Breast epithelium (tissue), 4 donors: ENCODE data around the gene HIPK1. TPM values are rescaled to one million over a fixed set of nuclear protein-coding genes. Genes with fewer than 3 reads are reported as not detected.

Source experiments
- DNase-seq, 2 donors: peaks; one replicate each; pipeline ENCODE4 v3.0.0-alpha.2; 2019; ENCODE audit warnings: low spot score in 2 of 2
- H3K27ac ChIP-seq, 2 donors: fragments of 200-600 bp; sonication (generic) in 1 of 2; one replicate each; pipeline ENCODE4 v1.5.1; 2016 to 2019; ENCODE audit warnings: mild to moderate bottlenecking in 1 of 2
- H3K27me3 ChIP-seq, 2 donors: fragments of 200-600 bp; sonication (generic) in 1 of 2; one replicate each; pipeline versions ENCODE4 v1.5.1 to v1.6.0; 2017 to 2019; ENCODE audit warnings: control low read depth in 1 of 2, mild to moderate bottlenecking in 1 of 2
- H3K36me3 ChIP-seq: fragments of 200-600 bp; one replicate; pipeline ENCODE4 v1.5.1; 2019
- H3K4me1 ChIP-seq, 2 donors: fragments of 200-600 bp; sonication (generic); one replicate each; pipeline ENCODE4 v1.5.1; 2016 to 2019; ENCODE audit warnings: control low read depth in 1 of 2
- H3K4me3 ChIP-seq, 3 donors: fragments of 200-600 bp; sonication (generic); 1 replicate in 2 of 3; 2 replicates in 1 of 3; pipeline ENCODE4 v1.5.1; 2016 to 2019; ENCODE audit warnings: mild to moderate bottlenecking in 3 of 3, moderate library complexity in 2 of 3
- H3K9me3 ChIP-seq, 2 donors: fragments of 200-600 bp; sonication (generic) in 1 of 2; one replicate each; pipeline ENCODE4 v1.5.1; 2016 to 2019; ENCODE audit warnings: control low read depth in 1 of 2
- CTCF ChIP-seq, 3 donors: fragments of 450-650 bp; IDR thresholded peaks; one replicate each; pipeline ENCODE4 v1.5.1; 2016 to 2017; ENCODE audit warnings: antibody characterized with exemption in 3 of 3, mild to moderate bottlenecking in 3 of 3, moderate library complexity in 3 of 3
- POLR2A ChIP-seq: fragments of 450-650 bp; IDR thresholded peaks from one replicate; pipeline ENCODE4 v1.6.1; 2016; ENCODE audit warnings: antibody characterized with exemption, mild to moderate bottlenecking, moderate library complexity
- POLR2AphosphoS5 ChIP-seq, 3 donors: sonication (generic); formaldehyde crosslinking; IDR thresholded peaks; one replicate each; pipeline ENCODE4 v1.6.1; 2017; ENCODE audit warnings: antibody characterized with exemption in 3 of 3
- intact Hi-C: fragments of 100-400 bp; cut with DNase I; formaldehyde crosslinking; loops from one replicate; pipeline ENCODE4 v1.15.1; 2023; ENCODE audit warnings: low total_unique reads
- total RNA-seq, 3 donors: library from RNA; depleted of rRNA; stranded (reverse); fragments of >200 nt; gene quantifications; one replicate each; pipeline ENCODE4 v1.1.0, GENCODE V29; 2016

Gene HIPK1
- total RNA-seq, 3 donors from 2014 or later: 46.9 to 66.2 (median 57.8) TPM

GRCh38 chr1:113957984-113958383 lies 28.9 kb downstream of the HIPK1 start:
- intact Hi-C loops: no loop called here
- Histone ChIP-seq H3K27ac (no peak overlapping the region), H3K36me3 (no peaks in the 10 kb centered on the region), H3K27me3 (no peaks in the 10 kb centered on the region), H3K4me3 (no peak overlapping the region), H3K9me3 (no peaks in the 10 kb centered on the region), H3K4me1 (no peaks in the 10 kb centered on the region)
- no peak for DNase-seq
- TF ChIP-seq POLR2AphosphoS5 (IDR thresholded peaks at IDR 0.05) (no peak), POLR2A (no peak), CTCF (IDR thresholded peaks at IDR 0.05) (no peak)

- Histone ChIP-seq H3K9me3 (no peaks in the 10 kb centered on the region), H3K27ac (no peak overlapping the region), H3K4me1 (no peaks in the 10 kb centered on the region), H3K27me3 (no peaks in the 10 kb centered on the region), H3K4me3 (no peak overlapping the region), H3K36me3 (no peaks in the 10 kb centered on the region)
- DNase-seq: no peak
- TF ChIP-seq POLR2A: no peak
- no peak for TF ChIP-seq CTCF (IDR thresholded peaks at IDR 0.05)
- no peak for TF ChIP-seq POLR2AphosphoS5 (IDR thresholded peaks at IDR 0.05)
- intact Hi-C loops: no loop called here
Measured at GRCh38 chr1:113958691-113959090, 29.6 kb downstream of the HIPK1 start.

- no peak for DNase-seq
- H3K9me3 ChIP-seq: no peaks in the 10 kb centered on the region
- TF ChIP-seq POLR2AphosphoS5 (IDR thresholded peaks at IDR 0.05): no peak
- TF ChIP-seq POLR2A: no peak
- TF ChIP-seq CTCF (IDR thresholded peaks at IDR 0.05): no peak
- H3K4me3 ChIP-seq: no peak overlapping the region
- H3K4me1 ChIP-seq: no peaks in the 10 kb centered on the region
- no peaks in the 10 kb centered on the region for H3K36me3 ChIP-seq
- intact Hi-C loops: no loop called here
- H3K27ac ChIP-seq: no peak overlapping the region
- no peaks in the 10 kb centered on the region for H3K27me3 ChIP-seq
Measured at GRCh38 chr1:113963281-113963906, 34.3 kb downstream of the HIPK1 start.

GRCh38 chr1:113965703-113966412 lies 36.7 kb downstream of the HIPK1 start:
- H3K27me3 ChIP-seq: no peaks in the 10 kb centered on the region
- peaks cover 13% of the 10 kb centered on the region for H3K36me3 ChIP-seq
- no peak for DNase-seq
- TF ChIP-seq POLR2A (no peak), CTCF (IDR thresholded peaks at IDR 0.05) (no peak), POLR2AphosphoS5 (IDR thresholded peaks at IDR 0.05) (no peak)
- no peak overlapping the region for H3K27ac ChIP-seq
- no peaks in the 10 kb centered on the region for H3K9me3 ChIP-seq
- no peak overlapping the region for H3K4me3 ChIP-seq
- H3K4me1 ChIP-seq: no peaks in the 10 kb centered on the region
- intact Hi-C loops: no loop called here

- Histone ChIP-seq H3K4me3 (no peak overlapping the region), H3K27ac (no peak overlapping the region), H3K36me3 (peaks cover 15% of the 10 kb centered on the region), H3K9me3 (no peaks in the 10 kb centered on the region), H3K27me3 (no peaks in the 10 kb centered on the region), H3K4me1 (no peaks in the 10 kb centered on the region)
- TF ChIP-seq POLR2AphosphoS5 (IDR thresholded peaks at IDR 0.05): no peak
- no peak for TF ChIP-seq POLR2A
- no peak for TF ChIP-seq CTCF (IDR thresholded peaks at IDR 0.05)
- intact Hi-C loops: no loop called here
- DNase-seq: no peak
Measured at GRCh38 chr1:113972954-113973353, 43.8 kb downstream of the HIPK1 start.
